SK-N-SH treated with all-trans-retinoic acid at 6 μM for 48 hours (cell line): ENCODE measurements around the gene SLC2A4.

Experiments used
- ATAC-seq: fragments of 200-7000 bp; cut with Tn5 transposase; 3 replicates; pipeline ENCODE4 v1.9.1; 2020; ENCODE audit warnings: mild to moderate bottlenecking, moderate library complexity
- ARNTL ChIP-seq: fragments of 450-650 bp; formaldehyde crosslinking; IDR thresholded peaks from 2 replicates; pipeline ENCODE4 v1.5.0; 2020; ENCODE audit warnings: low read depth, mild to moderate bottlenecking, moderate library complexity, borderline replicate concordance
- BACH2 ChIP-seq: fragments of 250-450 bp; sonication (Bioruptor Pico); IDR thresholded peaks from 2 replicates; pipeline ENCODE4 v1.9.0; 2021; ENCODE audit warnings: mild to moderate bottlenecking, borderline replicate concordance
- CREB5 ChIP-seq: fragments of 250-450 bp; sonication (Bioruptor Pico); IDR thresholded peaks from 2 replicates; pipeline ENCODE4 v1.5.1; 2020; ENCODE audit warnings: low read depth, mild to moderate bottlenecking, moderate library complexity
- CSDC2 ChIP-seq: fragments of 250-450 bp; sonication (Bioruptor Pico); IDR thresholded peaks from 2 replicates; pipeline ENCODE4 v1.5.0; 2020; ENCODE audit warnings: mild to moderate bottlenecking, moderate library complexity
- ESRRG ChIP-seq: fragments of 250-450 bp; sonication (Bioruptor Pico); IDR thresholded peaks from 2 replicates; pipeline ENCODE4 v1.6.1; 2021; ENCODE audit warnings: mild to moderate bottlenecking
- GLIS3 ChIP-seq: fragments of 250-450 bp; sonication (Bioruptor Pico); IDR thresholded peaks from 2 replicates; pipeline ENCODE4 v1.5.0; 2020; ENCODE audit warnings: mild to moderate bottlenecking, moderate library complexity
- PATZ1 ChIP-seq: fragments of 250-450 bp; sonication (Bioruptor Pico); IDR thresholded peaks from 2 replicates; pipeline ENCODE4 v1.8.0; 2020; ENCODE audit warnings: mild to moderate bottlenecking, moderate library complexity, borderline replicate concordance
- POU6F1 ChIP-seq: fragments of 250-450 bp; sonication (Bioruptor Pico); IDR thresholded peaks from 2 replicates; pipeline ENCODE4 v1.8.0; 2021; ENCODE audit warnings: low read depth, mild to moderate bottlenecking, moderate library complexity, borderline replicate concordance
- PPARA ChIP-seq: fragments of 250-450 bp; sonication (Bioruptor Pico); IDR thresholded peaks from 2 replicates; pipeline ENCODE4 v1.5.0; 2020; ENCODE audit warnings: mild to moderate bottlenecking, borderline replicate concordance
- RARB ChIP-seq: fragments of 250-450 bp; sonication (Bioruptor Pico); IDR thresholded peaks from 2 replicates; pipeline ENCODE4 v1.8.0; 2021; ENCODE audit warnings: mild to moderate bottlenecking, moderate library complexity
- SNAI2 ChIP-seq: fragments of 250-450 bp; sonication (Bioruptor Pico); IDR thresholded peaks from 2 replicates; pipeline ENCODE4 v1.5.0; 2020; ENCODE audit warnings: mild to moderate bottlenecking, moderate library complexity
- TCF4 ChIP-seq: fragments of 250-450 bp; sonication (Bioruptor Pico); IDR thresholded peaks from 2 replicates; pipeline ENCODE4 v1.8.0; 2021; ENCODE audit warnings: mild to moderate bottlenecking, moderate library complexity, borderline replicate concordance
- TOX ChIP-seq: fragments of 250-450 bp; sonication (Bioruptor Pico); IDR thresholded peaks from 2 replicates; pipeline ENCODE4 v1.8.0; 2021; ENCODE audit warnings: mild to moderate bottlenecking, moderate library complexity, borderline replicate concordance
- TSHZ2 ChIP-seq: fragments of 250-450 bp; sonication (Bioruptor Pico); IDR thresholded peaks from 2 replicates; pipeline ENCODE4 v1.5.0; 2020; ENCODE audit warnings: mild to moderate bottlenecking, moderate library complexity
- ZC3H10 ChIP-seq: fragments of 250-450 bp; sonication (Bioruptor Pico); IDR thresholded peaks from 2 replicates; pipeline ENCODE4 v1.5.1; 2021; ENCODE audit warnings: mild to moderate bottlenecking, moderate library complexity
- ZNF565 ChIP-seq: fragments of 450-650 bp; formaldehyde crosslinking; conservative IDR thresholded peaks from 2 replicates; pipeline ENCODE4 v1.5.0; 2020; ENCODE audit warnings: low read depth, mild to moderate bottlenecking, moderate library complexity
- ZNF70 ChIP-seq: fragments of 450-650 bp; formaldehyde crosslinking; IDR thresholded peaks from 2 replicates; pipeline ENCODE4 v1.5.0; 2020; ENCODE audit warnings: mild to moderate bottlenecking, moderate library complexity
- ZNF8 ChIP-seq: fragments of 450-650 bp; formaldehyde crosslinking; IDR thresholded peaks from 2 replicates; pipeline ENCODE4 v1.5.0; 2020; ENCODE audit warnings: mild to moderate bottlenecking, moderate library complexity
- TF ChIP-seq, protein P1 (sequence below): fragments of 250-450 bp; sonication (Bioruptor Pico); IDR thresholded peaks from 2 replicates; pipeline ENCODE4 v1.5.1; 2021; ENCODE audit warnings: mild to moderate bottlenecking, moderate library complexity

The SLC2A4 gene

DNA sequence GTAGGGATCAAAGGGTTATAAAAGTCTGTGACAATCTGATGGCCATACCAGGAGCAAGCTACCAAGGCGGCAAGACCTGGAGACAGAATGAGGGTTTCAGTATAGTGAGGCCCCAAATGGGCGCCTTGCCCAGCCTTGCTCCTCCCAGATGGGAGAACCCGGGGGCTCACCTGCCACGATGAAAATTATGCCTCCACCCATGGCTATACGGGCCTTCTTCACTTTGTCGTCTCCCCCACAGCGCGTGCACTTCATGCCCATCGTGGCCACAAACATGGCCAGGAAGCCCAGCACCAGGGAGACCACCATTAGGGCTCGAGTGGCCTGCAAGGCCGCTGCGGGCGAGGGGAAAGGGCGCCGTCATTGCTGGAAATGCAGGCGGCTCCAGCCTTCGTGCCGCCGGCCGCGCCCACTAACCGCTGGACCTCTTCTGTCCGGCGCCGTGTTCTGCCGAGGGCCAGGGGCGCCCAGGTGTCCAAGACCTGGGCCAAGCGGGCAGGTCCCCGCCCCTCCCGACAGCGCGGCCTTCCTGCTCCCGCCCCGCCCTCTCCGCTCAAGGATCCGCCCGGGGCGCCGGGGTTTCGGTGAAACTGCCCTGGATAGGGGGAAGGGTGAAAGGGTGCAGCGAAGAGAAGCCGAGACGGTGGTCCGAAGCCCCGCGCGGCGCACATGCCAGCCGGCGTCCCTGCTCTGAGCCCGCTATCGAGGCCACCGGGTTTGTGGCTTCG is 20.7 kb upstream of the SLC2A4 start (continued):
- TF ChIP-seq ESRRG (CRISPR knock-in tag) (no peak), TSHZ2 (CRISPR knock-in tag) (no peak), SNAI2 (CRISPR knock-in tag) (no peak), BACH2 (CRISPR knock-in tag) (no peak), ZC3H10 (no peak), PATZ1 (CRISPR knock-in tag) (no peak)

DNA sequence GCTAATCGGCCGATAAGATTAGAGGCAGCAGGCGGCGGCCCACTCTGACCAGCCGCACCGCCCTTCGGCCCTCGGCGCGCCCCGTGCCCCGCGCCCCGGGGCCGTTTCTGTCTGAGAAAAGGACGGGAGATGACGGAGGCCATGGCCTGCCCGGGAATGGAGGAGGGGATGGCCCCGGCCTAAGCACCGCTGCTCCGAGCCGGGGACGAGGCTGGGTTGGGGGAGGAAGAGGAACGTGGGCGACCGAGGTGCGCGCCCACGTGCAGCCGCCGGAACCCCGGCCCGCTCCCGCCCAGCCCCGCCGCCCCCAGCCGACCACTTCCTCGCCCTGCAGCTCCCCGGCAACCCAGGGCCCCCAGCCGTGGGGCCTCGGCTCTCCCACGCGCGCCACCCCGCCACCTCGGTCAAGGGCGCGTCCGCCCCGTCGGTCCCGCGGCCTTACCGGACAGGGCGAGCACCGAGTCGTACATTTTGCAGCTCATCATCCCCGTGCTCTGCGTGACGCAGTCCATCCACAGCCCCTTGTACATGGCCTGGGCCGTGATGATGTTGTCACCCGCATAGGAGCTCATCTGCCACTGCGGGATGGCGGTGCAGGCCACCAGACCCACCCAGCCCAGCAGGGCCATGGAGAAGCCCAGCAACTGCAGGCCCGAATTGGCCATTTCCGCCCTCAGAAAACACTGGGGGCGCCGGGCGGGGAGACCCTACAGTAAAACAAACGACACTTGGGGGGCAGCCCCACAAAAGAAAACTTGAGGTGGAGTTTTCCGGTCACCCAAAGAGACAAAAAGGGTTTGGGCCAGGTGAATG is 19.9 kb upstream of the SLC2A4 start:
- ATAC-seq: no peak
- TF ChIP-seq TOX (CRISPR knock-in tag) (no peak), ESRRG (CRISPR knock-in tag) (no peak), CREB5 (no peak), POU6F1 (CRISPR knock-in tag) (no peak), RARB (CRISPR knock-in tag) (no peak), ARNTL (CRISPR knock-in tag) (no peak), GLIS3 (CRISPR knock-in tag) (no peak), ZNF70 (CRISPR knock-in tag) (no peak), SNAI2 (CRISPR knock-in tag) (no peak), PATZ1 (CRISPR knock-in tag) (no peak), CSDC2 (CRISPR knock-in tag) (no peak), ZNF8 (no peak), ZC3H10 (no peak), PPARA (no peak), TSHZ2 (CRISPR knock-in tag) (no peak), ZNF565 (CRISPR knock-in tag) (no peak), TCF4 (CRISPR knock-in tag) (no peak), BACH2 (CRISPR knock-in tag) (no peak)
- TF ChIP-seq, protein P1, sequence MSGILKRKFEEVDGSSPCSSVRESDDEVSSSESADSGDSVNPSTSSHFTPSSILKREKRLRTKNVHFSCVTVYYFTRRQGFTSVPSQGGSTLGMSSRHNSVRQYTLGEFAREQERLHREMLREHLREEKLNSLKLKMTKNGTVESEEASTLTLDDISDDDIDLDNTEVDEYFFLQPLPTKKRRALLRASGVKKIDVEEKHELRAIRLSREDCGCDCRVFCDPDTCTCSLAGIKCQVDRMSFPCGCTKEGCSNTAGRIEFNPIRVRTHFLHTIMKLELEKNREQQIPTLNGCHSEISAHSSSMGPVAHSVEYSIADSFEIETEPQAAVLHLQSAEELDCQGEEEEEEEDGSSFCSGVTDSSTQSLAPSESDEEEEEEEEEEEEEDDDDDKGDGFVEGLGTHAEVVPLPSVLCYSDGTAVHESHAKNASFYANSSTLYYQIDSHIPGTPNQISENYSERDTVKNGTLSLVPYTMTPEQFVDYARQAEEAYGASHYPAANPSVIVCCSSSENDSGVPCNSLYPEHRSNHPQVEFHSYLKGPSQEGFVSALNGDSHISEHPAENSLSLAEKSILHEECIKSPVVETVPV (CRISPR knock-in tag): no peak
- TF ChIP-seq, all 23 proteins: peak for 0
